Stimulated activated CD8-positive, alpha-beta memory T cell treated with anti-CD3 and anti-CD28 coated beads, Interleukin-4, amount 100 ng/mL, for 48 hours (primary cell): ENCODE data around the gene GSE1.

Source experiments
- DNase-seq: peaks from one replicate; pipeline ENCODE4 v3.0.0-alpha.2; 2020

Gene GSE1

DNA sequence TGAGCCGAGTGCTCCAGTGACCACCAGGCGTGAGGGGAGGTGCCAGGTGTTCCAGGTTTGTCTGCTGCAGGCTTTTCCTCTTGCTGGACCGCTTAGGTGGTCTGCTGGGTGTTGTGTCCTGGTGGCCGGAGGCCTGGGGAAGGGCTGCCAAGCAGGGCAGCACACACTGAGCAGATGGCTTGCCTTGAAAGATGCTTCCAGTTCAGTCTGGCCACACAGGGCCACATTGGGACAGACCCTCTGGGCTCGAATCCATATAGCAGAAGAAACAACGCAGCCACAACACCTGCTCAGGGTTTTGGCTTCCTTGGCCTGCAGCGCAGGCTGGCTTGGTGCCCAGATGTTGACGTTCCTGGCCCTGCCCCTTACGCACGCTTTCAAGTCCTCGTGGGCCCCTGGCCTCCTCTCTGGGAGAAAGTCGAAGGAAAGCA, 50.8 kb downstream of the GSE1 start:
- no peak for DNase-seq

DNA sequence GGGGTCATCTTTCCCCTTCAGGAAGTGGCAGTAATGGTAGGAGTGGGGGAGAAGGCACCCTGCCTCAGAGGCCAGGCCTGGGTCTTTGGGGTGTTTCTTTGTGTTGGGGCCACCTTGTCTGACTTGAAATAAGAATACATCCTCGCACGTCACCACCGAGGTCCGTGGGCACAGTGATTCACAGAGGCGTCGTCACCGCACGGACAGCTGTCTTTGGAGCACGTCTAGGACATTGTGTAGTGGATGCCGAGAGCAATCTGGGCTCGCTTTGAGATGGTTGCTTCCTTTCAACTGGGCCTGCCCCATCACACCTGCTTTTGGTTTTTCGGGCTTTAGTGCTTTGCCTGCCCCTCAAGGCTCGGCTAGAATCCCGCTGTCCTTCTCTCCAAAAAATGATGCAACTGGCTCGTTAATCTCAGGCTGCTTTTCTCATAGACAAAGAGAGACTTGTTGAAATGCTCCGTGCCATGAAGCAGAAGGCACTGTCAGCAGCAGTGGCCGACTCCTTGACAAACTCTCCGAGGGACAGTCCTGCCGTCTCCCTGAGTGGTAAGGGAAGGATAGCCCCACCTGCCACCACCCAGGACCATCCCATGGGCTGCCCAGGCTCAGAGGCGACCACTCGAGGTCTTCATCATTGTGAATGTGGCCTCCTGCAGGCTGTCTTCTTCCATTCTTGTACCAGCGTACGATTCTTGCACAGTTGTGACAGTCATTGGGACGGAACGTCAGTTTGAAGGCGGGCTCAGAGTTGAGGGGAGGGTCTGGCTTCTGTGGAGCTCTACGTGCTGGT, 51.7 kb downstream of the GSE1 start:
- DNase-seq: no peak

DNA sequence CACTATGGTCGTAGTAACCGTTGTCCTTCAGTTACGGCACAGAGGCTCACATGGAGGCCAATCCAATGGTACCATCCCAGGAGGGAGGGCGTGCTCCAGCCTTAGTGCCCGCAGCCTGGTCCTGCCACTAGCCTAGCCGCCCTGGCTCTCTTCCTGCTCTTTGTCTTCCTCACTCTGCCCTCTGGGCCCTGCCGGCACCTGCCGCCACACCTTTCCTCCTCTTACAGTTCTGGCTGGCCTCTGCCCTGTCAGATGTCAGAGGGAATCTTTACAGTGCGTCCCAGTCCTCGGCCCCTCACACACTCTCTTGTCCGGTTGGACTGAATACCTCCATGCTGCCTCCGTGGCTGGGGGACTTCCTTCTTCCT, 52.2 kb downstream of the GSE1 start:
- no peak for DNase-seq

DNA sequence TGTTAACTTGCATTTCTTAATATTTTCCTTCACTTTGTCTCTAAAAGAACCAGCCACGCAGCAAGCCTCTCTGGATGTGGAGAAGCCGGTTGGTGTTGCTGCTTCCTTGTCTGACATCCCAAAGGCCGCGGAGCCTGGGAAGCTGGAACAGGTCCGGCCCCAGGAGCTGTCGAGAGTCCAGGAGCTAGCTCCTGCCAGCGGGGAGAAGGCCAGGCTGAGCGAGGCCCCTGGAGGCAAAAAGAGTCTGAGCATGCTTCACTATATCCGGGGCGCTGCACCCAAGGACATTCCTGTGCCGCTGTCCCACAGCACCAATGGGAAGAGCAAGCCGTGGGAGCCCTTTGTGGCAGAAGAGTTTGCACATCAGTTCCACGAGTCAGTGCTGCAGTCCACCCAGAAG, 52.8 kb downstream of the GSE1 start:
- no peak for DNase-seq

DNA sequence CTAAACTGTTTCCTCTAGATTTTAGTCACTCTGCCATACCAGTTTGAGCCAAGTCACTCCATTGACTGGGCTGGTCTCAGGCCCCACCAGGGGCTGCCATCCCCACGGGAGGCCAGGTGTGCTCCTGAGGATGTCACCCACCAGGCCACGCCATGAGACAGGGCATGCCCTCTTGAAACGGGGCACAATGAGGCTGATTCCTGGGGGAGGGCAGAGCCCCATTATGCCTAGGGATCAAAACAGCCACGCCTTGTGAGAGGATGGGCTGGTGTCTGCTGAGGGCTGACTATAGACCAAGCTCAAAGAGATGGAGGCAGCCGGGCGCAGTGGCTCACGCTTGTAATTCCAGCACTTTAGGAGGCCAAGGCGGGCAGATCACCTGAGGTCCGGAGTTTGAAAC, 54.1 kb downstream of the GSE1 start:
- no peak for DNase-seq

DNA sequence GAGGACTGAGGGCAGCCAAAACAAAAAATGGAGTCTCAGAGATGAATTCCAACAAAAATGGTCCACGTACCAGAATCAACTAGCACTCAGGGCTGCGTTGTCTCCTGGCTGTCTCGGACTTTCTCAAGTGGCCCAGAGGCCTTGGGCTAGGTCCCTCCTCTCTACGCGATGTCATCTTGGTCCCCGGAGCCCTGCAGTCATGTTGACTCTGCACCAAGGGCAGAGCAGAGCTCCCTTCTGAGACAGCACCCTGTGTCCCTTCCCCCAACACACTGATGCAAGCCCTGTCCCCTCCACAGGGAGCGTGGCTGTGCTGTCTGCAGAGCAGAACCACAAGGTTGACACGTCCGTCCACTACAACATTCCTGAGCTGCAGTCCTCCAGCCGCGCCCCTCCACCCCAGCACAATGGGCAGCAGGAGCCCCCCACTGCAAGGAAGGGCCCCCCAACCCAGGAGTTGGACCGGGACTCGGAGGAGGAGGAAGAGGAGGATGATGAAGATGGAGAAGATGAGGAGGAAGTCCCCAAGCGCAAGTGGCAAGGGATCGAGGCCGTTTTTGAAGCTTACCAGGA, 54.8 kb downstream of the GSE1 start:
- no peak for DNase-seq

DNA sequence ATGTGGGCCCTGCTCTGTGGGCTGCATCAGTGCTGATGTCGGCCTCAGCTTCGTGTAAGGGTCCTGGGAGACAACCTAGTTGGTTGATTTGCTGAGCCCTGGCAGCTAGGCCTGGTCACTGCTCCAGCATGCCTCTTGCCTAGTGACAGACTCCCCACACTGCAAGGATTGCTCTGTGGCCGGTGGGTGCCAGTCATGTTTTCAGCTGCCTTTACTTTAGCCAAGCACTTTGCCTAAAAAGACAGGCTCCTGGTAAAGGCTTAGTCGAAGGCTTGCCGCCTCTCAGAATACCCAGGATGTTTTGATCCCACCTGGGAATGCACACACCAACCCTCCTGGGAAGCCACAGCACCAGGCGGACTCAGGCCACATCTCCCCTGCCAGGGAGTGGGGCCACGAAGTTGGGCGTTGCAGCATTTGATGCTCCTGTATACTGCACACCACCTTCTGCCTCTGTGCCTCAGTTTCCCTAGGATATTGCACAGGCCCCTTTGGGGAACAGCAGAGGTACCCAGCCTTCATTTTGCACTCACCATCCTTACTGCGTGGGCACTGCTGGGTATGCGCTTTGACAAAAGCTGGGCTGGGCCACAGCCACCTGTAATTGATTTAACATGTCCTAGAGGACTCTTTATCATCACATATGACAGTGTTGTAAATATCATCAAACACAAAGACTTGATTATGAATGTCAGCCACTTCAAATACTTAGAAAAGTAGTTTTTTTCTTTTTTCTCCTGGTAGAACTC, 55.7 kb downstream of the GSE1 start:
- DNase-seq: no peak

DNA sequence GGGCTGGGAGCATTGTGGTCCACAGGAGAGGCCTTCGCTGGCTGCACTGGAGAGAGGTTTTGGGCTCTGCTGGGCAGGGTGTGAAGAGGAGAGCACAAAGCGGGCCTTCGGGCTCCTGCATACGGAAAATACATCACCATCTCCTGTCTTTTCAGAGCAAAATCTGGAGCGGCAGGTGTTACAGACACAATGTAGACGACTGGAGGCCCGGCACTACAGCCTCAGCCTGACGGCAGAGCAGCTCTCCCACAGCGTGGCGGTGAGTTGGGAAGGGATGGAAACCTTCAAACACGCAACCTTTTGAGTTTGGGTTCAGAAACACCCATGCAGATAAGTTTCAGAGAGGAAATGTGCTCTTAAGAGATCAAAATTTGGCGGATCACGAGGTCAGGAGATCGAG, 57.7 kb downstream of the GSE1 start:
- no peak for DNase-seq

DNA sequence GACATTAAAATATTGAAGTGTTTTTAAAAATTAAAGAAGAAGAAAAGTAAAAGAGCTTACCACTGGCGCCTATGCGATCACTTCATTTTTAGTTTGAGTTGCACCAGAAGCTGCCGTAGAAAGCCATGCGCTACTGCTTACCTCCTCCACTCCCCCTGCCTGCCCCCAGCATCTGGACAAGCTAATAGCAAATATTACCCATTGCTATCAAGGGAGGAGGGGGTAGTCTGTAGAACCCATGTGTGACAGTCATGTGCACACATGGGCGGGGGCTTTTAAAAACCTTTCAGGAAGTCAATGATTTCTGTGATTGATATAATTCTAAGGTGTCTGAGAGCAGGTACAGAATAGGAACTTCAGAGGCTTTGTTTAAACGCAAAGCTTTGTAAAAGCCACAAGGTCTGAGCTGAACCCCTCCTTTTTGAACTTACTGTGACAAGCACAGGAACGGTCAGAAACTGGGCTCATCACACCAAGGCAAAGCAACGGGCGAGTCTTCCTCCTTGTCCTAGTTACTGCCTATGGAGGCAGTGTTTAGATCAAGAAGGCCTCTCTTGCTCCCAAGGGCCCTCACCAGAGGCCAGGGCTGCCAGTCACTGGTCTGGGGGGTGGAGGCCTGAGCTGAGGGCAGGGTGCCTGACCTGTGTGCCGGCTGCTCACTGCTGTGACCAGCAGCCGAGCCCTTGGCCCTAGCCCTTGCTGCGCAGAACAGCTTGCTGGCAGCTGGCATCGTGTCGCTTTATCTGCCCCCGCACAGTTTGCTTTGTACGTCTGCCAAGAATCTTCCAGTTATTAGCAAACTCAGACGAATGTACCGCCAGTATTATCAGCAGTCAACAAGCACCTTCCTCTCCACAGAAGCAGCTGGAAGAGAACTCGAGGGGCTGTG, 60.7 kb downstream of the GSE1 start:
- DNase-seq: no peak

DNA sequence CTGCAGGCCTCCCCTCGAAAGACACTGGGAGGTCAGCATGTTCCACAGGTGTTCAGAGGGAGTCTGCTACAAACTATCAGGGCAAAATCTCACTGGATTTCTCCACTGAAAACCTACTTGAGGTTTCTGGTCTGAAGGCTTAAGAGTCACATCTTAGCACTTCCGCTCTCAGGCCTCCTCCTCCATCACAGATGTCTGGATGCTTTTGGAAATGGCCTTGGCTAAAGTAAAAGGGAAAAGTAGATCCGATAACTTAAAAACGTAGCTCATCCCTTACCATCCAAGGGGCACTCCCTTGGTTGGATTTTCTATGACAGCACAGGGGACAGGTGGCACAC, 61.3 kb downstream of the GSE1 start:
- DNase-seq: no peak

DNA sequence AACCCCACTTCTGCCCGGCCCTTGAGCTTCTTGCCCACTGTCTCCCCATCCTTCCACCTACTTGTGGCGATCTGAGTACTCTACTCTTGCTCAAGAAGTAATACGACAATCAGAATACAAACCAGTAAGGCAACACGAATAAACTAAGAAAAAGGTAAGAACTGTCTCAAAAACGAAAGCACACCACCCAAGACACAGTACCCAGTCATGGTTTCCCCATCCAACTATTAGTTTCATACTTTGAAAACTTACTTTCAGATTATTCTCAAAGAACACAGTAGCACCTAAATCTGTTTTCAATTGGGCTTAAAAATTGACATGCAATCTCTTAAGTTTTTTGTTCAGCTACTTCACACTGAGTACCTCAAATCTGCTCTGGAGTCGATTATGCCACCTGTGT, 61.7 kb downstream of the GSE1 start:
- no peak for DNase-seq

DNA sequence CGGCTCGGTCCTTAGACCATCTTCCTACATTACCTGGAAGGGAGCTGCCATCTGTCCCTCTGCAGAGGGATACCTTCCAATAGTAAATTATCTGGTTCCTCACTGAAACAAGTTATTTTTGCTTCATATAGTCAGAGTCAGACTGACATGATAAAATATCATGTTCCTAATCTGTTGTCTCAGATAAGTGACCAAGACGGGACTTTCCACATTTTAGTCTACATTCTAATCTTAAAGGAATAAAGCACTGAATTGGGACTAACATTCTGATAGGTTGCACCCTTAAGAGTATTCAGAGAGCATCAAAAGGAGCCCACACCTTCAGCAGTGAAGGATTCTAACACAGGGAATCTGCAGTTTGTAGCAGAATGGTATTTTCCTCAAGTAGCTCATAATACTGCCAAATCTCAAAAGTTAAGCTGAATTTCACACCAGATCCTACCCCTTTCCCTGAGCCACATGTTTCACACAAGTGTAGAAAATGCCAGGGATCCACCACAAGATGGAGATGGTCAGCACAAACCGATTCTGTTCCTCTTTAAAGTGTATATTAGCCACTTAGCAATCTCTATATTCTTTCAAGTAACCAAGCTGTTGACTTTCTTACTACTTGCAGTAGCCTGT, 62.2 kb downstream of the GSE1 start:
- no peak for DNase-seq

DNA sequence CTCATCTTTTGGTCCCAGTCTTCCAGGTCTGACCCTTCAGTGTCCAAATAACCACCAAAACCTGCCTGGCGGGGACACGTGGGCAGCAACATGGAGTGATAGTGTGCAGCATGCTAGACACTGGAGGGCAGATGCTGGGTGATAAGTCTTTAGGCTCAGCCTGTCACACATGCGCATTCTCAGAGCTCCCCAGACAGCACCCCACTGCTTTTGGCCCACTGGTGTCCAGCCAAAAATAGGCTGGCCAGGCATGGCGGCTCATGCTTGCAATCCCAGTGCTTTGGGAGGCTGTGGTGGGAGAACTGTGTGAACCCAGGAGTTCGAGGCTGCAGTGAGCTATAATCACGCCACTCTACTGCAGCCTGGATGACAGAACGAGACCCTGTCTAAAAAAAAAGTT, 63.3 kb downstream of the GSE1 start:
- no peak for DNase-seq

DNA sequence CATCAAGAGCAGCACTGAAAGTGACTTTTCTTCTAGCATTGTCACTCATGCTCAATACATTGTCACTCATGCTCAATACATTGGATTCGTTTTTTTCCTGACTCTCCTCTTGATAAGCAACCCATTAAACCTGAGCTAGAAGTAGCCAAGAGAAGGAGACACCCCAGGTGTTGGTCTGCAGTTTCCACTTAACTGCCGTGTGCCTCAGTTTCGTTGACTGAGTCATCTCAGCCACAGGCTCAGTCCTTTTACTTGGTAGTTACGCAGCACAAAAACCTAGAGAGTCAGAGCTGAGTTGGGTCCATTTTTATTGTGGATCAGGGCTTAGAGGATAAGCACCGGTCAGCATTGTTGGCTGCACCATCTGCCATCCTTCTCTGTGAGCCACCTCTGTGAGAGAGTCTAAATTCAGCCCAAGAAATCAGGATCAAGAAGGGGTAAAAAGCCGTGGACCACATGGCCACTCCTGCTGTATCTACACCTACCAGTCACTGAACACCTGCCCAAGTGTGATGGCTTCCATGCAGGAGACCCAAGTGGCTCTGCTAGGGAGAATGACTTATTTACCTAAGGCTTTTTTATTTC, 64.4 kb downstream of the GSE1 start:
- DNase-seq: no peak

DNA sequence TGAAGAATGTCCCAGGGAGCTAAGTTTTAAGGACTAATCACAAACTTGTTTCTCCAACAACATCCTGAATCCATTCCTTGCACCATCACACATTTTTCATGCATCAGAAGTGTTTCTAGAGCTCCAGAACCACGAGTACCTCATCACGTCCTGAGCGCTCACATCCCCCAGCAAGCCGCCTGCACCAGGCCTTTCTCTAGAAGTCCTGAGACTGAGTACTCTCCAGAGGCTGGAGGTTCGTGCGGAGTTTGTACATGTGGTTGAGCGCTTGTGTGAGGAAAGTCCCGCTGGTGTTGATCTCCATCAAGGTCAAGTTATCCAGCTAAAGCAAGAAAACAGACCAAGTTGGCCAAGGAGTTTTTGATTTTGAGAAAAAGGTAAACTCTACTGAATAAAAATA, 64.9 kb downstream of the GSE1 start:
- DNase-seq: no peak

DNA sequence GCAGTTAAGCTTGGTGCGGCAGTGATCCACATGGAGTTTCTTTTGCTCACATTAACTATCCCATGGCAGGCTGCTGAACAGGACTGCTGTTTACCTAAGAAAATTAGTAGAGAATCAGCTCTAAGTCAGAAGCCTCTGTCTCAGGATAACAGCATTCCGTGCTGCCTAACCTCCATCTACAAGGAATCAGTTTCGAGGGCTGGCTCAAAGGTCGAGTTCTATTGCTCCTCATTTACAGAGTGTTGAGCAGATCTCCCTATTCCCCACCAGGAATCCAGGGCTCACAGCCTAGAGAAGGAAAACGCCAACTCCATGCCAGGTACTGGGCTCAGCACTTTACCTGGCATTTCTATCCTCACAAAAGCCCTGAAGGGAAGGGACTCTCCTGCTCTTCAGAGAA, 65.7 kb downstream of the GSE1 start:
- no peak for DNase-seq

DNA sequence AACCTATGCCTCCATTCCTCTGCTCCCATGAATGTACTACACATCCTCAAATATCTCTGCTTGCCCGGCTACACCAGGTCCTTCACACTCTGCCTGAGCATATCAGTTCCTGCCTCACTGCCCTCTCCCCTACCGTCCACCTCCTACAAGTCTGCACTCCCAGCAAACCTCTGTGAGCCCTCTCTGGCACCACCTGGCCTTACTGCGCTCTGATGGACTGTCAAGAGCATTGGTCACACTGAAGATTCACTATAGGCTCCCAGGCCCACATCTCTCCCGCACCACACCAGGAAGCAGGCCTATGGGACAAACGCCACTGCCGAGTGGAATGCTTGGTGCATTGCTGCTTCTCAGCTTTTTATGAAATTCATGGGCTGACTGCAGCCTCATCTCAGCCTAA, 66.7 kb downstream of the GSE1 start:
- no peak for DNase-seq

DNA sequence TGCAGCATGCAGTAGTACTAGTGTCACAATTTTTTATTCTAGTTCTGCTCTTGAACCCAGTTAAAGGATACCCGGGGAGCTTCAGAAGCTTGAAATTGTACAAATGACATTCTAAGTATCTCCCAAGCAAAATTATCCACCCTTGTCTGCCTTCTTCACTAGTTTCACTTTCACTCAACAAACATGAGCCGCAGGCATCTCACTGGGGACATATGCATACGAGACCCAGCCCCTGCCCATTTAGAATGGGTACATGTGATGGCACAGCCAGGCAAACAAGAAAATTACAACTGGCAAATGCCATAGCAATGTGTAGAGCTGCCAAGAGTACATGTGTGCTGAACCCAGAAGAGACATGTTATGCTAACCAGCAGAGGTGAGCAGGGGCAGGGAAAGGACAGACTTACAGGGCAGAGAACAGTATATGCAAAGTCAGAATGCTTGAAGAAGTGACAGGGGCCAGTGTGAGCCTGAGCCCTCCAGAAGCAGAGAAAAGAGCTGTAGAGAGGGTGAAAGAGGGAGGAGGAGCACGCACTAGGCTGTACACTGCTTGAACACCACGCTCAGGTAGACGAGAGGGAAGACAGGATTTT, 67.3 kb downstream of the GSE1 start:
- no peak for DNase-seq

DNA sequence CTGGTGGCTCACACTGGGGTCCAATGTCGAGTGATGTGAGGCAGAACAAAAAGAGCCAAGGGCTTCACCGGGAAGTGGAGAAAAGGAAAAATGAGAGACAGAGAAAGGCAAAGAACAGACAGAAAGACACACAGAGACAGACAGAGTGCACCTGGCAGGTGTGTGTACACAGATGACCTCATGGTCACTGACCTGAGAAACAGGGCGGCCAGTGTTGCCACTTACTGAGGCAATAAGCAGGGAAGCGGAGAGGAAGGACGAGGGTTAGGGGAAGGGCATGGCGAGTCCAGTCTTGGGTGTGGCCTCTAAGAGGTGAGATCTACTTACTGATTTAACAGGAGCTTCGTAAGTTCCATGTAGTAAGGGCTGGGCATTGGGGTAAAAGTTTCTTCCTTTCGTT, 68.1 kb downstream of the GSE1 start:
- DNase-seq: no peak

DNA sequence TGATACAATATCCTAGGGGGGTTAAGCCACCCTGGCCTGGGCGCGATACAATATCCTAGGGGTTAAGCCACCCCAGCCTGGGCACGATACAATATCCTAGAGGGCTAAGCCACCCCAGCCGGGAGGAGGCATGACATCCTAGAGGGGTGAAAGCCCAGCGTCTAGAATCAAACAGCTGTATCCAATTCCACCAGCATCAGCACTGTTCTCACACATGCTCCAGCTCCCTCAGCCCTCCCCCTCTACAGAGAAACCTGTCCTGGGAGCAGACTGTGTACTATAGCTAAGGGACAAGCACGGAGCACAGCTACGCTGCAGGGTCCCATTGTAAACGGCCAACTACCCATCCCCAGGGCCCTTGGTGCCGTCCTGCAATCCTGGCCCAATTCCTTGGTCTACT, 69.4 kb downstream of the GSE1 start:
- no peak for DNase-seq

DNA sequence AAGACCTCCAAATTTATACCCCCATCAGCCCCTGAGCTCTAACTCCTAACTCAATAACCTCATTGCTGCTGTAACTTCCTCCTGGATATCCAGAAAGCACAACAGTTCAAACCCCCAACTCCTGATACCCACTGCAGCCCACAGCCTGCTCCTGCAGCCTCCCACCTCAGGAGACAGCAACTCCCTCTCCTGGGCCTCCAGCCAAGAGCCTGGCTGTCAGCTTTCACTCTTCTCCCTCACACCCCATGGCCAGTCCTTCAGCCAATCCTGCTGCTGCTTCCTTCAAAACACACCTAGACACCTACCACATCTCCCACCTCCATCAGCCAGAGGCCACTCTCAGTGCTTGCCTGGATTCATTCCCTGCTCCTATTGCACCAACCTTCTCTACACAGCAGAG, 70.2 kb downstream of the GSE1 start:
- no peak for DNase-seq

DNA sequence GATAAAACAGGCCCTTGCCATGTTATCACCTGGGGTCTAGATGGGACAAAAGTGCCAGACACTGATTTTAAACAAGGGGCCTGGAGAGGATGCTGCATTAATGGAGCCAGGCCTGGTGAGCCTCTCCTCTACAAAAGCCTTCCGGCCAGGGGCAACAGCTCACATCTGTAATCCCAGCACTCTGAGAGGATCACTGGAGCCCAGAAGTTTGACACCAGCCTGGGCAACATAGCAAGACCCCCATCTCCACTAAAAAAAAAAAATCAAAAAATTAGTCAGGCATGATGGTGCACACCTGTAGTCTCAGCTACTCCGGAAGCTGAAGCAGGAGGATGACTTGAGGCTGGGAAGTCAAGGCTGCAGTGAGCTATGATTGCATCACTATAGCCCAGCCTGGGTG, 72.1 kb downstream of the GSE1 start:
- DNase-seq: no peak
